Endothelial cell (in vitro differentiated cells): ENCODE results near the gene CMBL. TPM values are rescaled to one million over a fixed set of nuclear protein-coding genes. Genes with fewer than 3 reads are reported as not detected.

Source experiments
- DNase-seq: peaks from one replicate; pipeline ENCODE4 v3.0.0; 2021; ENCODE audit warnings: low spot score
- H3K27ac Mint-ChIP-seq: one replicate; pipeline ENCODE4 v1.8.0; 2021; ENCODE audit warnings: mixed read lengths, inconsistent platforms; ENCODE audit not compliant: unreplicated experiment
- H3K27me3 Mint-ChIP-seq: one replicate; pipeline ENCODE4 v1.8.0; 2021; ENCODE audit warnings: mild to moderate bottlenecking, moderate library complexity, mixed read lengths, inconsistent platforms; ENCODE audit not compliant: unreplicated experiment
- H3K36me3 Mint-ChIP-seq: one replicate; pipeline ENCODE4 v1.8.0; 2021; ENCODE audit warnings: mild to moderate bottlenecking, low read depth, mixed read lengths, inconsistent platforms; ENCODE audit not compliant: unreplicated experiment
- H3K4me1 Mint-ChIP-seq: one replicate; pipeline ENCODE4 v1.8.0; 2021; ENCODE audit warnings: mild to moderate bottlenecking, mixed read lengths, inconsistent platforms; ENCODE audit not compliant: unreplicated experiment
- H3K4me3 Mint-ChIP-seq: one replicate; pipeline ENCODE4 v1.8.0; 2021; ENCODE audit warnings: mild to moderate bottlenecking, mixed read lengths, inconsistent platforms; ENCODE audit not compliant: unreplicated experiment
- H3K9me3 Mint-ChIP-seq: one replicate; pipeline ENCODE4 v1.8.0; 2021; ENCODE audit warnings: mixed read lengths, inconsistent platforms; ENCODE audit not compliant: unreplicated experiment
- total RNA-seq: library from RNA; stranded (reverse); fragmentation: NEBNext Ultra II Directional; extraction: Animal tissue kit (Norgen Biotek cat#: 25700); gene quantifications from one replicate; pipeline ENCODE4 v1.2.1, GENCODE V29; 2021; ENCODE audit not compliant: unreplicated experiment
- TF ChIP-seq, protein P1 (sequence below): fragments of 200-600 bp; sonication (generic); IDR thresholded peaks from one replicate; pipeline ENCODE4 v1.5.0; 2021; ENCODE audit warnings: antibody characterized with exemption; ENCODE audit not compliant: unreplicated experiment

CMBL gene
- total RNA-seq, 1 donor from 2014 or later = 13.1 TPM

DNA sequence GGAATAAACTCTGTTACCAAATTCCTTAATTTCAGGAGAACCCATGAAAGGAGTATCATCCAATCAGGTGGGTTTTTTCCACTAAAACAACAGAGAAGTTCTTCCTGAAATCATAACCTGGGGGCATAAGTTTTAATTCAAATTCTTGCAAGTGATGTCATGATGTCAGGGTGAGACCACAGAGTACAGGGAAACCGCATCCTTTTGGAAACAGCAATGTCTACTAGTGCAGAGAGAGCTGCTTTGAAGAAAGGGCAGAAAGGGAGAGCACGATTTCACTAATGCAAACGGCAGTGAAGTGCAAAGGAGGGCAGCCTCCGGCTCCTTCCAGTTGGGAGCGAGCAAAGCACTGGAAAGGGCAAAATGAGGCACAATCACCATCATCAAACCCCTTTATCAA, 20.6 kb upstream of the CMBL start:
- DNase-seq = no peak
- Mint-ChIP-seq H3K36me3 (no peaks in the 10 kb centered on the region), H3K9me3 (no peaks in the 10 kb centered on the region), H3K4me1 (peaks cover 24% of the 10 kb centered on the region), H3K27me3 (peaks cover 7% of the 10 kb centered on the region), H3K27ac (no peak overlapping the region), H3K4me3 (no peak overlapping the region)
- TF ChIP-seq, protein P1, sequence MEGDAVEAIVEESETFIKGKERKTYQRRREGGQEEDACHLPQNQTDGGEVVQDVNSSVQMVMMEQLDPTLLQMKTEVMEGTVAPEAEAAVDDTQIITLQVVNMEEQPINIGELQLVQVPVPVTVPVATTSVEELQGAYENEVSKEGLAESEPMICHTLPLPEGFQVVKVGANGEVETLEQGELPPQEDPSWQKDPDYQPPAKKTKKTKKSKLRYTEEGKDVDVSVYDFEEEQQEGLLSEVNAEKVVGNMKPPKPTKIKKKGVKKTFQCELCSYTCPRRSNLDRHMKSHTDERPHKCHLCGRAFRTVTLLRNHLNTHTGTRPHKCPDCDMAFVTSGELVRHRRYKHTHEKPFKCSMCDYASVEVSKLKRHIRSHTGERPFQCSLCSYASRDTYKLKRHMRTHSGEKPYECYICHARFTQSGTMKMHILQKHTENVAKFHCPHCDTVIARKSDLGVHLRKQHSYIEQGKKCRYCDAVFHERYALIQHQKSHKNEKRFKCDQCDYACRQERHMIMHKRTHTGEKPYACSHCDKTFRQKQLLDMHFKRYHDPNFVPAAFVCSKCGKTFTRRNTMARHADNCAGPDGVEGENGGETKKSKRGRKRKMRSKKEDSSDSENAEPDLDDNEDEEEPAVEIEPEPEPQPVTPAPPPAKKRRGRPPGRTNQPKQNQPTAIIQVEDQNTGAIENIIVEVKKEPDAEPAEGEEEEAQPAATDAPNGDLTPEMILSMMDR = no peak

GRCh38 chr5:10324518-10325370, 17.0 kb upstream of the CMBL start:
- TF ChIP-seq, protein P1 = no peak
- H3K27me3 Mint-ChIP-seq = peaks cover 1% of the 10 kb centered on the region
- no peak overlapping the region for H3K27ac Mint-ChIP-seq
- no peak for DNase-seq
- H3K4me3 Mint-ChIP-seq = no peak overlapping the region
- H3K4me1 Mint-ChIP-seq = peaks cover under 1% of the 10 kb centered on the region
- no peaks in the 10 kb centered on the region for H3K36me3 Mint-ChIP-seq
- no peaks in the 10 kb centered on the region for H3K9me3 Mint-ChIP-seq

DNA sequence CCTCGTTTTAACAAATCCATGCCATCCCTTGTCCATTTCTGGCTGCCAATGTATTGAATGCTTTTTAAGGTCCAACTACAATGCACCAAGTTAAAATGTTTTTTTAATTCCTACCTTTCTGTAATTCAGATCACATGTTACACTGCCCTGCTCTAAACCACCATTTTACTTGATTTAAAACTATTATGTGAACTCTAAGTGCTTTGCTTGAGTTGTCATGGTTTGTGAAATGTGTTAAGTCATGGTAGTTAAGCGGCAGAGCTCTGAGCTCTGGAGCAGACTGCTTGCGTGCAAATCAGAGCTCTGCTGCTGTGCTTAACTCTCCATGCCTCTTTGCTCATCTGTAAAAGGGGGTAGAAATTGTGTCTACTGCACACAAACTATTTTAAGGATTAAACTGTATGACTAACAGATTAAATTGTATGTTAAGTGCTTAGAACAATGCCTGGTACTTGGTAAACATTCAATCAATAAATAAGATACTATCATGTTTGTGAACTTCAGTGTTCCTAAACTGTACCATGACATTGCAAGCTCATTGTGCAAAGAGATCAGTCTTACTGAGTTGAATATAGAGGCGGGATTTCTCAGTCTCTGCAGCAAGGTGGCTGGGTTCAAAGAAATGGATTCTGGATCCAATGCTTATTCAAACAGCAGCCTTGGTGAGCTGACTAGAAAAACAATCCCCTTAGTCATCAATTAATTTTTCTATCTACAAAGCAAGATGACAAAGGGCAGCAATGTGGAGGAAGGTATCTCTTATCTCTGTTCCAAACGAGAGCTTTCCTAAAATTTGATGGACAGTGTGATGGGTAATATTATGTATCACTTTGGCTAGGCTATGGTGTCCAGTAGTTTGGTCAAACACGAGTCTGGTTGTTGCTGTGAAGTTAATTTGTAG, 16.1 kb upstream of the CMBL start:
- TF ChIP-seq, protein P1 = no peak
- no peaks in the 10 kb centered on the region for H3K4me1 Mint-ChIP-seq
- no peak overlapping the region for H3K27ac Mint-ChIP-seq
- no peaks in the 10 kb centered on the region for H3K36me3 Mint-ChIP-seq
- no peaks in the 10 kb centered on the region for H3K27me3 Mint-ChIP-seq
- no peaks in the 10 kb centered on the region for H3K9me3 Mint-ChIP-seq
- no peak overlapping the region for H3K4me3 Mint-ChIP-seq
- no peak for DNase-seq

GRCh38 chr5:10321882-10322281, 14.2 kb upstream of the CMBL start:
- no peak overlapping the region for H3K4me3 Mint-ChIP-seq
- DNase-seq = no peak
- H3K27me3 Mint-ChIP-seq = no peaks in the 10 kb centered on the region
- H3K27ac Mint-ChIP-seq = no peak overlapping the region
- TF ChIP-seq, protein P1 = no peak
- H3K36me3 Mint-ChIP-seq = no peaks in the 10 kb centered on the region
- no peaks in the 10 kb centered on the region for H3K9me3 Mint-ChIP-seq
- H3K4me1 Mint-ChIP-seq = no peaks in the 10 kb centered on the region
